Measurements from ENCODE around the gene ERICH6. TPM values are rescaled to one million over a fixed set of nuclear protein-coding genes. Genes with fewer than 3 reads are reported as not detected.
A peak's percentile ranks its signal among the peaks of the same experiment; 100 is the strongest.

ERICH6 gene
- polyA plus RNA-seq, 3 donors, result 0.04 TPM; not detected in 2

DNA sequence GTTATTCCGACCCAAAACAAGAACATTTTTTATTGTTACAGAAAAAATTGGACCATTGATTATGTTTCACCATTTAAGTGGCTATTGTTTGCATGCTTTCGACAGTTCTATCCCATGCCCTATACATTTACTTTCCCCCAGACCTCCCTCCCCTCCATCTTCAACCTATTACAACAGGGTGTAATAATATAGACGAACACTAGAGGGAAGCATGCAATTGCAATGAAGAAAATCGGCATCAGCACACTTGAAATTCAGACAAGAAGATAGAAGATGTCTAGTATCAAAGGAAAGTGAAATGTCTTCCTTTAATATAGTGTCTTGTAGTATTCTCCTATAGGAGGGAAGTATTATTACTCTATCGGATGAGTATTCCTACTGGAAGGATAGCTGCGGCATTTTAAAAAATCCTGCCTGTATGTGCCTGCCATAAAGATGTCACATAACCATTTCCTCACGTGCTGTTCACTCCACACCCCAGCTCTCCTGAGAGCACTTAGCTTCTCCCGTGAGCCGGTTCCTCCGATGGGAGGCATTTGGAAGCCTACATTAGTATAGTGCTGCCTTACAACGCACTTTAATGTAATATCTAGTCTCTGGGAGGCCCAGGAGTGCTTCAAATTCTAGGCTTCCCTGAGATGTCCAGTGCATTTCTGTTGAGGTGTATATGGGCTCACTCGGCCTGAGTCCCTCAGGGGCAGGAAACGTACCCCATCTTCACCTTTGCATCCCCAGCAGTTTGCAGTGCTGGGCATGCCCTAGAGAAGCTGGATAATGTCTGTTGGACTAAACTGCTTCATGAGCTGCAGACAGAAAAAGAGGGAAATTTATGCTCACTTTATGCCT is 17.8 kb upstream of the ERICH6 start:
- Histone ChIP-seq H3K9ac (ENCODE audit: insufficient read depth, low read length, poor library complexity, severe bottlenecking) (no peak overlapping the region), H2AFZ (ENCODE audit: insufficient read depth, low read depth, low read length, poor library complexity, severe bottlenecking) (peak overlapping the region; percentile 46), H3K27ac (ENCODE audit: low read depth in 1 of 2, low read length in 2 of 2) (no peak overlapping the region), H3K36me3 (replicated peaks in 1 of 2; ENCODE audit: control insufficient read depth in 1 of 2, insufficient read depth in 2 of 2, low read length in 2 of 2) (no peaks in the 10 kb centered on the region), H3K4me1 (ENCODE audit: control insufficient read depth in 1 of 2, insufficient read depth in 2 of 2, low read length in 2 of 2) (peaks cover 0 to 3% of the 10 kb centered on the region in 2 donors), H3K9me3 (replicated peaks in 1 of 2; ENCODE audit: control insufficient read depth in 1 of 2, insufficient read depth in 1 of 2, low read length in 2 of 2) (no peaks in the 10 kb centered on the region), H3K4me3 (replicated peaks in 1 of 3; ENCODE audit: low read depth in 2 of 3, low read length in 3 of 3) (no peak overlapping the region), H3K4me2 (replicated peaks; ENCODE audit: extremely low read depth, low read length, poor library complexity, severe bottlenecking) (no peak overlapping the region), H3K27me3 (ENCODE audit: control insufficient read depth in 2 of 2, insufficient read depth in 2 of 2, low read length in 2 of 2) (no peaks in the 10 kb centered on the region), H4K20me1 (ENCODE audit: insufficient read depth, low read length) (no peaks in the 10 kb centered on the region), H3K79me2 (ENCODE audit: insufficient read depth, low read length) (no peaks in the 10 kb centered on the region)
- DNase-seq, result peak; percentile 53 to 60 (median 57)
- Mint-ChIP-seq H3K27ac (no peak overlapping the region), H3K9me3 (peaks cover 0 to 2% (median 0%) of the 10 kb centered on the region in 7 donors), H3K36me3 (no peaks in the 10 kb centered on the region), H3K4me1 (peaks cover 2% of the 10 kb centered on the region), H3K4me3 (no peak overlapping the region), H3K27me3 (ENCODE audit: low read depth in 3 of 3) (peaks cover 1 to 3% (median 2%) of the 10 kb centered on the region in 3 donors)
- intact Hi-C loops (cut with micrococcal nuclease), result loop anchor here (2.0 to 10.0 kb wide), 4 partner anchors 53 to 423 kb away; no protein-coding TSS in a partner anchor
- TF ChIP-seq, protein P1, sequence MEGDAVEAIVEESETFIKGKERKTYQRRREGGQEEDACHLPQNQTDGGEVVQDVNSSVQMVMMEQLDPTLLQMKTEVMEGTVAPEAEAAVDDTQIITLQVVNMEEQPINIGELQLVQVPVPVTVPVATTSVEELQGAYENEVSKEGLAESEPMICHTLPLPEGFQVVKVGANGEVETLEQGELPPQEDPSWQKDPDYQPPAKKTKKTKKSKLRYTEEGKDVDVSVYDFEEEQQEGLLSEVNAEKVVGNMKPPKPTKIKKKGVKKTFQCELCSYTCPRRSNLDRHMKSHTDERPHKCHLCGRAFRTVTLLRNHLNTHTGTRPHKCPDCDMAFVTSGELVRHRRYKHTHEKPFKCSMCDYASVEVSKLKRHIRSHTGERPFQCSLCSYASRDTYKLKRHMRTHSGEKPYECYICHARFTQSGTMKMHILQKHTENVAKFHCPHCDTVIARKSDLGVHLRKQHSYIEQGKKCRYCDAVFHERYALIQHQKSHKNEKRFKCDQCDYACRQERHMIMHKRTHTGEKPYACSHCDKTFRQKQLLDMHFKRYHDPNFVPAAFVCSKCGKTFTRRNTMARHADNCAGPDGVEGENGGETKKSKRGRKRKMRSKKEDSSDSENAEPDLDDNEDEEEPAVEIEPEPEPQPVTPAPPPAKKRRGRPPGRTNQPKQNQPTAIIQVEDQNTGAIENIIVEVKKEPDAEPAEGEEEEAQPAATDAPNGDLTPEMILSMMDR (IDR thresholded peaks at IDR 0.05), result peak; percentile 89
- 43% methylated on average over 5 of the region's 13 CpGs for WGBS (ENCODE audit: insufficient coverage)

DNA sequence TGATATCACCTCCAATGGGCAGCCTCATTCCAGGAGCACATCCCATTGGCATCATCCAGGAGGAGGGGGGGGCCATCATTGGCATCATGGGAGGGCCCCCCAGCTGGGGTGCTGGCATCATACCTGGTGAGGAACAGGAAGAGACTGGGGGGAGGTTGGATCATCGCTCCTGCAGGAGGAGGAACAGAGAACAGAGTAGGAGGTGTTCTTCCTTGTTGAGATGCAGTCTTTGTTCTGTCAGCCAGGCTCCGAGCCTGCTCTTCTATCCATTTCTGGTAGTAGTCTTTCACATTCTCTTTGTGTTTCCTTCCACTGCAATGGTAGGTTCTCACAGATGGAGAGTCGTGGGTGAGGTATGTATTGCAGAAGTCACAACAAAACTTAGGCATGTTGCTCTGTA is 16.7 kb upstream of the ERICH6 start:
- no peak overlapping the region for H3K9ac ChIP-seq (ENCODE audit: insufficient read depth, low read length, poor library complexity, severe bottlenecking)
- no peaks in the 10 kb centered on the region for H3K9me3 ChIP-seq (replicated peaks in 1 of 2; ENCODE audit: control insufficient read depth in 1 of 2, insufficient read depth in 1 of 2, low read length in 2 of 2)
- intact Hi-C loops (cut with micrococcal nuclease), result loop anchor here (2.0 to 10.0 kb wide), 4 partner anchors 54 to 424 kb away; no protein-coding TSS in a partner anchor
- no peaks in the 10 kb centered on the region for H3K79me2 ChIP-seq (ENCODE audit: insufficient read depth, low read length)
- Mint-ChIP-seq H3K4me1 (peaks cover 2% of the 10 kb centered on the region), H3K27ac (no peak overlapping the region), H3K9me3 (peaks cover 0 to 5% (median 0%) of the 10 kb centered on the region in 7 donors), H3K4me3 (no peak overlapping the region), H3K27me3 (ENCODE audit: low read depth in 3 of 3) (peaks cover 1 to 3% (median 2%) of the 10 kb centered on the region in 3 donors), H3K36me3 (no peaks in the 10 kb centered on the region)
- no peak for DNase-seq
- no peaks in the 10 kb centered on the region for H3K36me3 ChIP-seq (replicated peaks in 1 of 2; ENCODE audit: control insufficient read depth in 1 of 2, insufficient read depth in 2 of 2, low read length in 2 of 2)
- no peak overlapping the region for H3K4me2 ChIP-seq (replicated peaks; ENCODE audit: extremely low read depth, low read length, poor library complexity, severe bottlenecking)
- no peak overlapping the region for H3K27ac ChIP-seq (ENCODE audit: low read depth in 1 of 2, low read length in 2 of 2)
- H3K4me3 ChIP-seq (replicated peaks in 1 of 3; ENCODE audit: low read depth in 2 of 3, low read length in 3 of 3), result no peak overlapping the region
- H3K4me1 ChIP-seq (ENCODE audit: control insufficient read depth in 1 of 2, insufficient read depth in 2 of 2, low read length in 2 of 2), result peaks cover 0 to 3% of the 10 kb centered on the region in 2 donors
- TF ChIP-seq, protein P1 (IDR thresholded peaks at IDR 0.05), result no peak
- H3K27me3 ChIP-seq (ENCODE audit: control insufficient read depth in 2 of 2, insufficient read depth in 2 of 2, low read length in 2 of 2), result no peaks in the 10 kb centered on the region
- H4K20me1 ChIP-seq (ENCODE audit: insufficient read depth, low read length), result no peaks in the 10 kb centered on the region
- WGBS (ENCODE audit: insufficient coverage), result 83% methylated on average over 1 of the region's 3 CpGs
- H2AFZ ChIP-seq (ENCODE audit: insufficient read depth, low read depth, low read length, poor library complexity, severe bottlenecking), result no peak overlapping the region

All from CD14-positive monocyte (primary cell).